GM12892 (cell line): ENCODE results near the gene UBE2H.

Experiments
- POLR2A ChIP-seq: IDR thresholded peaks from 2 replicates; pipeline ENCODE4 v1.6.1; 2011; ENCODE audit warnings: low read depth, low read length, control low read depth
- POLR2AphosphoS5 ChIP-seq: IDR thresholded peaks from 2 replicates; pipeline ENCODE4 v1.6.1; 2011; ENCODE audit warnings: low read depth, low read length, control low read depth
- TAF1 ChIP-seq: IDR thresholded peaks from 2 replicates; pipeline ENCODE4 v1.6.1; 2011; ENCODE audit warnings: low read depth, mild to moderate bottlenecking, control low read depth, low read length, borderline replicate concordance

DNA sequence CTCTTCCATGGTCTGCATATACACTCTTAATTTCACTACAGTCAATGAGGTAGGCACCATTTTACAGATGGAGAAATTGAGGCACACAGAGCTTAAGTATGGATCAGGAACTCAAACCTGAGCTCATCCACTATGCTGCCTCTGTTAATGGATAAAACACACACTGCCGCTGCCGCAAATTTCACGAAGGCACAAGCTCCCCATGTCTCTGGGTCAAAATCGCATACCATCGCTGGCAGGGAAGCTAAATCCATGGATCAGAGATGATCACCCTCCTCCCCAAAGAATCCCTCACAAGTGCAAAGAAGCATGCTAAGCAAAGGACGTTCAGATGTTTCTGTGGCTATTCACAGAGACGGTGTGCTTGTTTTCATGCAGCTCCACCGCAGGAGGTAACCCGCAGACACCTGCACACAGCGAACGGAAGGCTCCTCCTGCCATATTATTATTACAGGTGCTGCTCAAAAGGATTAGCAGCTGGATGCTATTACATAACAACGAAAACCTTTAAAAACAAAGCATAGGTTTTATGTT is 109.3 kb downstream of the UBE2H start:
- no peak for TF ChIP-seq TAF1
- TF ChIP-seq POLR2A: no peak
- no peak for TF ChIP-seq POLR2AphosphoS5
